ENCODE measurements around the gene MAP6D1.

Gene MAP6D1

GRCh38 chr3:183823963-183824362 lies 1.4 kb downstream of the MAP6D1 start:
- TF ChIP-seq POLR2A (IDR thresholded peaks at IDR 0.05; ENCODE audit: extremely low read depth, insufficient read length) (no peak), MYC (IDR thresholded peaks at IDR 0.05; ENCODE audit: low read depth, low read length) (no peak)
- TF ChIP-seq, protein P1, sequence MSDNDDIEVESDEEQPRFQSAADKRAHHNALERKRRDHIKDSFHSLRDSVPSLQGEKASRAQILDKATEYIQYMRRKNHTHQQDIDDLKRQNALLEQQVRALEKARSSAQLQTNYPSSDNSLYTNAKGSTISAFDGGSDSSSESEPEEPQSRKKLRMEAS (IDR thresholded peaks at IDR 0.05; ENCODE audit: low read depth, low read length): no peak
- TF ChIP-seq, protein P2, sequence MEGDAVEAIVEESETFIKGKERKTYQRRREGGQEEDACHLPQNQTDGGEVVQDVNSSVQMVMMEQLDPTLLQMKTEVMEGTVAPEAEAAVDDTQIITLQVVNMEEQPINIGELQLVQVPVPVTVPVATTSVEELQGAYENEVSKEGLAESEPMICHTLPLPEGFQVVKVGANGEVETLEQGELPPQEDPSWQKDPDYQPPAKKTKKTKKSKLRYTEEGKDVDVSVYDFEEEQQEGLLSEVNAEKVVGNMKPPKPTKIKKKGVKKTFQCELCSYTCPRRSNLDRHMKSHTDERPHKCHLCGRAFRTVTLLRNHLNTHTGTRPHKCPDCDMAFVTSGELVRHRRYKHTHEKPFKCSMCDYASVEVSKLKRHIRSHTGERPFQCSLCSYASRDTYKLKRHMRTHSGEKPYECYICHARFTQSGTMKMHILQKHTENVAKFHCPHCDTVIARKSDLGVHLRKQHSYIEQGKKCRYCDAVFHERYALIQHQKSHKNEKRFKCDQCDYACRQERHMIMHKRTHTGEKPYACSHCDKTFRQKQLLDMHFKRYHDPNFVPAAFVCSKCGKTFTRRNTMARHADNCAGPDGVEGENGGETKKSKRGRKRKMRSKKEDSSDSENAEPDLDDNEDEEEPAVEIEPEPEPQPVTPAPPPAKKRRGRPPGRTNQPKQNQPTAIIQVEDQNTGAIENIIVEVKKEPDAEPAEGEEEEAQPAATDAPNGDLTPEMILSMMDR (IDR thresholded peaks at IDR 0.05; ENCODE audit: low read depth, low read length): no peak
- no peak for DNase-seq (ENCODE audit: low read depth)
- peak overlapping the region; percentile 55 for H3K4me3 ChIP-seq (ENCODE audit: low read depth, low read length)

- no peak overlapping the region for H3K4me3 ChIP-seq (ENCODE audit: low read depth, low read length)
- no peak for DNase-seq (ENCODE audit: low read depth)
- TF ChIP-seq MYC (IDR thresholded peaks at IDR 0.05; ENCODE audit: low read depth, low read length): no peak
- TF ChIP-seq, protein P2 (IDR thresholded peaks at IDR 0.05; ENCODE audit: low read depth, low read length): no peak
- TF ChIP-seq, protein P1 (IDR thresholded peaks at IDR 0.05; ENCODE audit: low read depth, low read length): no peak
- no peak for TF ChIP-seq POLR2A (IDR thresholded peaks at IDR 0.05; ENCODE audit: extremely low read depth, insufficient read length)
Observed at GRCh38 chr3:183822631-183823030, 2.7 kb downstream of the MAP6D1 start.

DNA sequence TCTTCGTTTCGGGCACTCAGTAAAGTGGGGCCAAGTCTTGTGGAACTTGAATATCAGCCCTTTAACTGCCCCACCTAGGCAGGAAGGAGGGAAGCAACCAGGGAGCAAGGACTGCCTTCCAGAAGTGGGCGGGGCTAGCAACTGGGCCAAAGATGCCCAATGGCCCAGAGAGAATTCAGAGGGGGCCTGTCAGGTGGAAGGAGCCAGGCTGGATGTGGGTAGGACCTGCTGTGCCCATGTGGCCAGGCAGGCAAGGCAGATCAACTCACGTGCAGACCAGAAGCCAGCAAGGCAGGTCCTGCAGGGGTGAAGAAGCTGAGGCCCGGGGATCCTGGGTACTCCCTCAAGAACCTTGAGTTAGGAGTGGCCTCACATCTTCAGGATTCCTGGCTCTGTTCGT lies 5.5 kb downstream of the MAP6D1 start:
- TF ChIP-seq, protein P2 (IDR thresholded peaks at IDR 0.05; ENCODE audit: low read depth, low read length): no peak
- TF ChIP-seq POLR2A (IDR thresholded peaks at IDR 0.05; ENCODE audit: extremely low read depth, insufficient read length) (no peak), MYC (IDR thresholded peaks at IDR 0.05; ENCODE audit: low read depth, low read length) (no peak)
- TF ChIP-seq, protein P1 (IDR thresholded peaks at IDR 0.05; ENCODE audit: low read depth, low read length): no peak
- DNase-seq (ENCODE audit: low read depth): no peak
- no peak overlapping the region for H3K4me3 ChIP-seq (ENCODE audit: low read depth, low read length)

DNA sequence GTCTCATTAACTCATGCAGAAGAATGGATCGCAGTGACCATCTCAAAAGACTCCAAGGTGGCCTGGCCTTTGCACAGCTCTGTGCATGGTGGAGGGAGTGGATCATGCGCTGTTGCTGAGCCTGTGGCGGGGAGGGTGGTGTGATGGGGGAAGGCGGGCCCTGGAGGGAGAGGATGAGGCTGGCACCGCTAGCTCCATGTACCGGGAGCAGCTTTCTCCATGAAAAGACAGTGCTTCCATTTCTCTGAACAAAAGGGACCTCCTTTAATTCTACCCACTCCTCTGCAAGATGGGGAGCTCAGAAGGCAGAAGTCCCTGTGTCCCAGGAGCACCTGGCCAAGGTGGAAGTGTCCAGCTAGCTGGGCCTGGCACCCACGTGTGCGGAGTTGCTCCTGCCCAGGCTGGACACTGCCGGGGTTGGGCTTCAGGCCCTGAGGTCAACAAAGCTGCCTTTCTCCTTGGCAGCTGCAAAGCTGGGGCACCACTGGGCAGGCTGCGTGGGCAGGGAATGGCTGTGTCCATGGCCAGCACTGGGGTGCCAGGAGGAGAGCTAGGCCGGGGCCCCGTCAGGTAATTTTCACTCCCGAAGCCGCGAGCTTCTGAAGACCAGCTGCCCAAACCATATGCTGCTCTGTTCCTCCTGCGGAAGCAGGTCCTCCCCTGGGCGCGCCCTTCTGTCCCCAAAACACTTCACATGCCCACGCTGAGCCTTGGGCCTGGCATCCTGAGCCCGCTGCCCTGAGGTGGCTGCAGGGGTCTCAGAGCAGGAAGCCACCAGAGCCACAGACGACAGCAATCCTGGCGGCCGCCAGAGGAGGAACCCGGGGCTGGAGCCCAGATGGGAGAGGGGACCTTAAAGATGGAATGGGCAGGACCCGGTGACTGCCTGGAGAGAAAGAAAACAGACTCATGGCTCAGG lies 6.4 kb downstream of the MAP6D1 start:
- no peak for DNase-seq (ENCODE audit: low read depth)
- no peak overlapping the region for H3K4me3 ChIP-seq (ENCODE audit: low read depth, low read length)
- TF ChIP-seq, protein P2 (IDR thresholded peaks at IDR 0.05; ENCODE audit: low read depth, low read length): no peak
- no peak for TF ChIP-seq MYC (IDR thresholded peaks at IDR 0.05; ENCODE audit: low read depth, low read length)
- TF ChIP-seq POLR2A (IDR thresholded peaks at IDR 0.05; ENCODE audit: extremely low read depth, insufficient read length): no peak
- TF ChIP-seq, protein P1 (IDR thresholded peaks at IDR 0.05; ENCODE audit: low read depth, low read length): no peak

- TF ChIP-seq, protein P1 (IDR thresholded peaks at IDR 0.05; ENCODE audit: low read depth, low read length): no peak
- TF ChIP-seq POLR2A (IDR thresholded peaks at IDR 0.05; ENCODE audit: extremely low read depth, insufficient read length) (no peak), MYC (IDR thresholded peaks at IDR 0.05; ENCODE audit: low read depth, low read length) (no peak)
- TF ChIP-seq, protein P2 (IDR thresholded peaks at IDR 0.05; ENCODE audit: low read depth, low read length): no peak
- H3K4me3 ChIP-seq (ENCODE audit: low read depth, low read length): no peak overlapping the region
- DNase-seq (ENCODE audit: low read depth): no peak
Observed at GRCh38 chr3:183818041-183818620, 7.2 kb downstream of the MAP6D1 start.

Data from NB4 (cell line).